Measurements from ENCODE around the gene UNC5A. TPM values are rescaled to one million over a fixed set of nuclear protein-coding genes. Genes with fewer than 3 reads are reported as not detected.

UNC5A gene
- total RNA-seq, 1 donor from 2014 or later, result 0.21 TPM

DNA sequence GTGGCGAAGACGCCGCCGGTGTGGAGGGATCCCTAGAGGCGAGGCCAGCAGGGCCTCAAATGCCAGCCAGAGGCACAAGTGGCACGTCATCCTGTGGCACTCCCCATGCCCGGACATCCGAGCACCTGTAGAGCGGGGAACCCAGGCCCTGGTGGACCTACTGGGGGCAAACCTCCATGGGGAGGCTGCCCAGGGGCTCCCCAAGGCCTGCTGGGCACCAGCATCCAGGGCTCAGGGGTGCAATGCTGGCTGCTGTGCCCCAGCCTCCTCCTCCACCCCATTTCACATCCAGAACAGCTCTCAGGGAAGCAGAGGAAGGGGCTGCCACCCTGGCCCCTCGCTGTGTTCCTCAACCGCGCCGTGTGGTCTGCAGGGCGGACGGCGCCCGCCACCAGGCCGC is 45.2 kb downstream of the UNC5A start:
- no peak overlapping the region for H3K27ac ChIP-seq
- DNase-seq, result no peak
- TF ChIP-seq, protein P1, sequence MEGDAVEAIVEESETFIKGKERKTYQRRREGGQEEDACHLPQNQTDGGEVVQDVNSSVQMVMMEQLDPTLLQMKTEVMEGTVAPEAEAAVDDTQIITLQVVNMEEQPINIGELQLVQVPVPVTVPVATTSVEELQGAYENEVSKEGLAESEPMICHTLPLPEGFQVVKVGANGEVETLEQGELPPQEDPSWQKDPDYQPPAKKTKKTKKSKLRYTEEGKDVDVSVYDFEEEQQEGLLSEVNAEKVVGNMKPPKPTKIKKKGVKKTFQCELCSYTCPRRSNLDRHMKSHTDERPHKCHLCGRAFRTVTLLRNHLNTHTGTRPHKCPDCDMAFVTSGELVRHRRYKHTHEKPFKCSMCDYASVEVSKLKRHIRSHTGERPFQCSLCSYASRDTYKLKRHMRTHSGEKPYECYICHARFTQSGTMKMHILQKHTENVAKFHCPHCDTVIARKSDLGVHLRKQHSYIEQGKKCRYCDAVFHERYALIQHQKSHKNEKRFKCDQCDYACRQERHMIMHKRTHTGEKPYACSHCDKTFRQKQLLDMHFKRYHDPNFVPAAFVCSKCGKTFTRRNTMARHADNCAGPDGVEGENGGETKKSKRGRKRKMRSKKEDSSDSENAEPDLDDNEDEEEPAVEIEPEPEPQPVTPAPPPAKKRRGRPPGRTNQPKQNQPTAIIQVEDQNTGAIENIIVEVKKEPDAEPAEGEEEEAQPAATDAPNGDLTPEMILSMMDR (IDR thresholded peaks at IDR 0.05), result no peak
- peaks cover 48% of the 10 kb centered on the region for H3K27me3 ChIP-seq (ENCODE audit: low read depth)
- H3K9me3 ChIP-seq, result no peaks in the 10 kb centered on the region
- no peak for ATAC-seq
- H3K36me3 ChIP-seq, result no peaks in the 10 kb centered on the region
- no peaks in the 10 kb centered on the region for H3K4me1 ChIP-seq
- intact Hi-C loops (cut with DNase I), result no loop called here
- H3K4me3 ChIP-seq, result no peak overlapping the region

DNA sequence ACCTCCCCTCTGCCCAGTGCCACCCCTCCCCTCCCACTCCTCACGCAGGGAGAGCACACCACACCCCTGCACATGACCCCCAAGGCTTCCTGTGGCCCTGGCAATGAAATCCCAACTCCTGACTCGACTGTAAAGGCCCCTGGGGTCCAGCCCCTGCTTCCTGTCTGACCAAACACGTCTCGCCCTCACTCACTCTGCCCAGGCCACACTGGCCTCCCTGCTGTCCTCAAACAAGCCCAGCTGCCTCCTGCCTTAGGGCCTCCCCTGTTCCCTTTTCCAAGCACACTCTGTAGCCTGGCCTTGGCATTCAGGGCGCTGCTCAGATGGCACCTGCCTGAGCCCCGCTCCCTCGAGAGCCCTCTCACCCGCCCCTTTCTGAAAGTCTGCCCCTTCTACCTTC is 46.4 kb downstream of the UNC5A start:
- TF ChIP-seq, protein P1 (IDR thresholded peaks at IDR 0.05), result no peak
- intact Hi-C loops (cut with DNase I), result no loop called here

GRCh38 chr5:176857216-176857893 is 47.0 kb downstream of the UNC5A start:
- intact Hi-C loops (cut with DNase I), result no loop called here
- H3K27ac ChIP-seq, result no peak overlapping the region
- no peaks in the 10 kb centered on the region for H3K36me3 ChIP-seq
- peaks cover 54% of the 10 kb centered on the region for H3K27me3 ChIP-seq (ENCODE audit: low read depth)
- ATAC-seq (no peak), DNase-seq (no peak)
- no peak overlapping the region for H3K4me3 ChIP-seq
- H3K9me3 ChIP-seq, result no peaks in the 10 kb centered on the region
- TF ChIP-seq, protein P1 (IDR thresholded peaks at IDR 0.05), result no peak
- no peaks in the 10 kb centered on the region for H3K4me1 ChIP-seq

More for the DNA sequence above, 46.4 kb downstream of the UNC5A start:
- no peaks in the 10 kb centered on the region for H3K9me3 ChIP-seq
- peaks cover 48% of the 10 kb centered on the region for H3K27me3 ChIP-seq (ENCODE audit: low read depth)
- H3K27ac ChIP-seq, result no peak overlapping the region
- H3K4me3 ChIP-seq, result no peak overlapping the region
- H3K4me1 ChIP-seq, result no peaks in the 10 kb centered on the region
- ATAC-seq (no peak), DNase-seq (no peak)
- H3K36me3 ChIP-seq, result no peaks in the 10 kb centered on the region

GRCh38 chr5:176857894-176858273 is 47.5 kb downstream of the UNC5A start:
- Histone ChIP-seq H3K27me3 (ENCODE audit: low read depth) (peaks cover 60% of the 10 kb centered on the region), H3K4me3 (no peak overlapping the region), H3K36me3 (no peaks in the 10 kb centered on the region), H3K4me1 (no peaks in the 10 kb centered on the region), H3K9me3 (no peaks in the 10 kb centered on the region), H3K27ac (no peak overlapping the region)
- ATAC-seq (no peak), DNase-seq (no peak)
- intact Hi-C loops (cut with DNase I), result no loop called here
- TF ChIP-seq, protein P1 (IDR thresholded peaks at IDR 0.05), result no peak

- TF ChIP-seq, protein P1 (IDR thresholded peaks at IDR 0.05), result no peak
- Histone ChIP-seq H3K27me3 (ENCODE audit: low read depth) (peaks cover 64% of the 10 kb centered on the region), H3K9me3 (no peaks in the 10 kb centered on the region), H3K4me1 (no peaks in the 10 kb centered on the region), H3K4me3 (no peak overlapping the region), H3K27ac (no peak overlapping the region), H3K36me3 (no peaks in the 10 kb centered on the region)
- no peak for DNase-seq
- no peak for ATAC-seq
- intact Hi-C loops (cut with DNase I), result no loop called here
These were observed 49.6 kb downstream of the UNC5A start for GRCh38 chr5:176859916-176860315.

All from lower lobe of right lung (tissue), 2 donors.